Stimulated activated naive B cell treated with anti-CD40 and anti-IgM and Interleukin-4, amounts not matched to agents 10 μg/mL and 1 μg/mL and 100 μg/mL, for 72 hours (primary cell): ENCODE results near the gene INTS1.

Source experiments
- ATAC-seq, 2 donors: fragments of 150-1000 bp; cut with Tn5 transposase; replicated peaks; 2 replicates each; pipeline ENCODE4 v1.10.0; 2021; ENCODE audit warnings: moderate library complexity in 1 of 2
- DNase-seq: peaks from one replicate; pipeline ENCODE4 v3.0.0; 2021
- H3K27ac Mint-ChIP-seq: one replicate; pipeline ENCODE4 v1.8.0; 2022; ENCODE audit warnings: mild to moderate bottlenecking, mixed read lengths
- H3K27me3 Mint-ChIP-seq, 2 donors: one replicate each; pipeline ENCODE4 v1.8.0; 2022; ENCODE audit warnings: mixed read lengths in 2 of 2
- H3K36me3 Mint-ChIP-seq, 2 donors: one replicate each; pipeline ENCODE4 v1.8.0; 2022; ENCODE audit warnings: mixed read lengths in 2 of 2, mild to moderate bottlenecking in 1 of 2
- H3K4me1 Mint-ChIP-seq, 2 donors: one replicate each; pipeline ENCODE4 v1.8.0; 2022; ENCODE audit warnings: mixed read lengths in 2 of 2, mild to moderate bottlenecking in 1 of 2
- H3K4me3 Mint-ChIP-seq, 2 donors: one replicate each; pipeline ENCODE4 v1.8.0; 2022; ENCODE audit warnings: mild to moderate bottlenecking in 2 of 2, mixed read lengths in 2 of 2, moderate library complexity in 1 of 2
- H3K9me3 Mint-ChIP-seq, 2 donors: one replicate each; pipeline ENCODE4 v1.8.0; 2022; ENCODE audit warnings: mixed read lengths in 2 of 2, mild to moderate bottlenecking in 1 of 2

The INTS1 gene

GRCh38 chr7:1512781-1513656 is 8.8 kb upstream of the INTS1 start:
- peak overlapping the region; percentile 44 to 74 for H3K4me3 Mint-ChIP-seq
- DNase-seq (no peak), ATAC-seq (peak; percentile 77 to 81)
- no peaks in the 10 kb centered on the region for H3K27me3 Mint-ChIP-seq
- peak overlapping the region; percentile 90 for H3K27ac Mint-ChIP-seq
- H3K4me1 Mint-ChIP-seq: peaks cover 40 to 44% of the 10 kb centered on the region in 2 donors
- H3K9me3 Mint-ChIP-seq: no peaks in the 10 kb centered on the region
- no peaks in the 10 kb centered on the region for H3K36me3 Mint-ChIP-seq

- Mint-ChIP-seq H3K36me3 (no peaks in the 10 kb centered on the region), H3K4me1 (peaks cover 47 to 54% of the 10 kb centered on the region in 2 donors), H3K27me3 (no peaks in the 10 kb centered on the region), H3K4me3 (no peak overlapping the region), H3K27ac (peak overlapping the region; percentile 81), H3K9me3 (no peaks in the 10 kb centered on the region)
- DNase-seq: no peak
- no peak for ATAC-seq
Observed at GRCh38 chr7:1511444-1512422, 7.5 kb upstream of the INTS1 start.

- Mint-ChIP-seq H3K36me3 (no peaks in the 10 kb centered on the region), H3K9me3 (no peaks in the 10 kb centered on the region), H3K4me3 (no peak overlapping the region), H3K4me1 (peaks cover 52 to 64% of the 10 kb centered on the region in 2 donors), H3K27ac (peak overlapping the region; percentile 73), H3K27me3 (no peaks in the 10 kb centered on the region)
- DNase-seq (no peak), ATAC-seq (peak; percentile 19 to 24)
Observed at GRCh38 chr7:1510780-1511154, 6.6 kb upstream of the INTS1 start.

- no peaks in the 10 kb centered on the region for H3K9me3 Mint-ChIP-seq
- no peak overlapping the region for H3K4me3 Mint-ChIP-seq
- ATAC-seq: no peak
- peaks cover 0 to under 1% of the 10 kb centered on the region in 2 donors for H3K36me3 Mint-ChIP-seq
- no peak for DNase-seq
- H3K27ac Mint-ChIP-seq: no peak overlapping the region
- peaks cover 51 to 75% of the 10 kb centered on the region in 2 donors for H3K4me1 Mint-ChIP-seq
- H3K27me3 Mint-ChIP-seq: no peaks in the 10 kb centered on the region
Observed at GRCh38 chr7:1509226-1509625, 5.0 kb upstream of the INTS1 start.

- H3K4me3 Mint-ChIP-seq: peak overlapping the region; percentile 33 to 44
Observed at GRCh38 chr7:1508277-1508758, 4.1 kb upstream of the INTS1 start.

GRCh38 chr7:1505731-1506550 is 1.8 kb upstream of the INTS1 start:
- Mint-ChIP-seq H3K36me3 (peaks cover 16 to 17% of the 10 kb centered on the region in 2 donors), H3K4me1 (peaks cover 42 to 69% of the 10 kb centered on the region in 2 donors), H3K9me3 (no peaks in the 10 kb centered on the region), H3K4me3 (peak overlapping the region; percentile 84 to 97), H3K27me3 (no peaks in the 10 kb centered on the region), H3K27ac (peak overlapping the region; percentile 90)
- ATAC-seq (peak; percentile 5 to 15), DNase-seq (no peak)

More at GRCh38 chr7:1508277-1508758, 4.1 kb upstream of the INTS1 start:
- Mint-ChIP-seq H3K27ac (peak overlapping the region; percentile 85), H3K4me1 (peaks cover 47 to 71% of the 10 kb centered on the region in 2 donors), H3K27me3 (no peaks in the 10 kb centered on the region), H3K36me3 (peaks cover 0 to 1% of the 10 kb centered on the region in 2 donors), H3K9me3 (no peaks in the 10 kb centered on the region)
- DNase-seq: no peak
- no peak for ATAC-seq

- H3K4me1 Mint-ChIP-seq: peaks cover 43 to 64% of the 10 kb centered on the region in 2 donors
- DNase-seq: no peak
- no peaks in the 10 kb centered on the region for H3K27me3 Mint-ChIP-seq
Observed at GRCh38 chr7:1503390-1503789, 799 bp downstream of the INTS1 start.

GRCh38 chr7:1502845-1503244 is 1.3 kb downstream of the INTS1 start:
- no peak for ATAC-seq
- Mint-ChIP-seq H3K4me1 (peaks cover 41 to 62% of the 10 kb centered on the region in 2 donors), H3K36me3 (peaks cover 26 to 27% of the 10 kb centered on the region in 2 donors), H3K27me3 (no peaks in the 10 kb centered on the region), H3K27ac (peak overlapping the region; percentile 75), H3K4me3 (peak overlapping the region; percentile 92 to 97), H3K9me3 (no peaks in the 10 kb centered on the region)
- no peak for DNase-seq

More at GRCh38 chr7:1503390-1503789, 799 bp downstream of the INTS1 start:
- Mint-ChIP-seq H3K36me3 (peaks cover 26 to 27% of the 10 kb centered on the region in 2 donors), H3K4me3 (peak overlapping the region; percentile 92 to 97), H3K9me3 (no peaks in the 10 kb centered on the region), H3K27ac (peak overlapping the region; percentile 56)
- no peak for ATAC-seq

- H3K36me3 Mint-ChIP-seq: peaks cover 33 to 37% of the 10 kb centered on the region in 2 donors
- H3K4me1 Mint-ChIP-seq: peaks cover 34 to 51% of the 10 kb centered on the region in 2 donors
- DNase-seq: no peak
- peak overlapping the region; percentile 80 for H3K27ac Mint-ChIP-seq
- ATAC-seq: no peak
- no peaks in the 10 kb centered on the region for H3K27me3 Mint-ChIP-seq
- H3K4me3 Mint-ChIP-seq: peak overlapping the region; percentile 92 to 97
- H3K9me3 Mint-ChIP-seq: no peaks in the 10 kb centered on the region
Observed at GRCh38 chr7:1501487-1502270, 2.5 kb downstream of the INTS1 start.

GRCh38 chr7:1500064-1500807 is 4.0 kb downstream of the INTS1 start:
- DNase-seq: no peak
- H3K27me3 Mint-ChIP-seq: no peaks in the 10 kb centered on the region
- H3K4me3 Mint-ChIP-seq: no peak overlapping the region
- no peaks in the 10 kb centered on the region for H3K9me3 Mint-ChIP-seq
- peaks cover 34 to 38% of the 10 kb centered on the region in 2 donors for H3K36me3 Mint-ChIP-seq
- no peak overlapping the region for H3K27ac Mint-ChIP-seq
- peaks cover 27 to 37% of the 10 kb centered on the region in 2 donors for H3K4me1 Mint-ChIP-seq
- no peak for ATAC-seq

GRCh38 chr7:1499367-1500029 is 4.7 kb downstream of the INTS1 start:
- Mint-ChIP-seq H3K27me3 (no peaks in the 10 kb centered on the region), H3K27ac (no peak overlapping the region), H3K4me3 (no peak overlapping the region), H3K36me3 (peaks cover 35 to 38% of the 10 kb centered on the region in 2 donors), H3K9me3 (no peaks in the 10 kb centered on the region), H3K4me1 (peaks cover 27 to 33% of the 10 kb centered on the region in 2 donors)
- ATAC-seq (no peak), DNase-seq (no peak)
